Breast epithelium (tissue), 4 donors: ENCODE measurements around the gene SIDT1. TPM values are rescaled to one million over a fixed set of nuclear protein-coding genes. Genes with fewer than 3 reads are reported as not detected.

ENCODE experiments used
- DNase-seq, 2 donors: peaks; one replicate each; pipeline ENCODE4 v3.0.0-alpha.2; 2019; ENCODE audit warnings: low spot score in 2 of 2
- H3K27ac ChIP-seq, 2 donors: fragments of 200-600 bp; sonication (generic) in 1 of 2; one replicate each; pipeline ENCODE4 v1.5.1; 2016 to 2019; ENCODE audit warnings: mild to moderate bottlenecking in 1 of 2
- H3K27me3 ChIP-seq, 2 donors: fragments of 200-600 bp; sonication (generic) in 1 of 2; one replicate each; pipeline versions ENCODE4 v1.5.1 to v1.6.0; 2017 to 2019; ENCODE audit warnings: control low read depth in 1 of 2, mild to moderate bottlenecking in 1 of 2
- H3K36me3 ChIP-seq: fragments of 200-600 bp; one replicate; pipeline ENCODE4 v1.5.1; 2019
- H3K4me1 ChIP-seq, 2 donors: fragments of 200-600 bp; sonication (generic); one replicate each; pipeline ENCODE4 v1.5.1; 2016 to 2019; ENCODE audit warnings: control low read depth in 1 of 2
- H3K4me3 ChIP-seq, 3 donors: fragments of 200-600 bp; sonication (generic); 1 replicate in 2 of 3; 2 replicates in 1 of 3; pipeline ENCODE4 v1.5.1; 2016 to 2019; ENCODE audit warnings: mild to moderate bottlenecking in 3 of 3, moderate library complexity in 2 of 3
- H3K9me3 ChIP-seq, 2 donors: fragments of 200-600 bp; sonication (generic) in 1 of 2; one replicate each; pipeline ENCODE4 v1.5.1; 2016 to 2019; ENCODE audit warnings: control low read depth in 1 of 2
- POLR2A ChIP-seq: fragments of 450-650 bp; IDR thresholded peaks from one replicate; pipeline ENCODE4 v1.6.1; 2016; ENCODE audit warnings: antibody characterized with exemption, mild to moderate bottlenecking, moderate library complexity
- POLR2AphosphoS5 ChIP-seq, 3 donors: sonication (generic); formaldehyde crosslinking; IDR thresholded peaks; one replicate each; pipeline ENCODE4 v1.6.1; 2017; ENCODE audit warnings: antibody characterized with exemption in 3 of 3
- intact Hi-C: fragments of 100-400 bp; cut with DNase I; formaldehyde crosslinking; loops from one replicate; pipeline ENCODE4 v1.15.1; 2023; ENCODE audit warnings: low total_unique reads
- total RNA-seq, 3 donors: library from RNA; depleted of rRNA; stranded (reverse); fragments of >200 nt; gene quantifications; one replicate each; pipeline ENCODE4 v1.1.0, GENCODE V29; 2016
- TF ChIP-seq, protein P1 (sequence below), 3 donors: fragments of 450-650 bp; IDR thresholded peaks; one replicate each; pipeline ENCODE4 v1.5.1; 2016 to 2017; ENCODE audit warnings: antibody characterized with exemption in 3 of 3, mild to moderate bottlenecking in 3 of 3, moderate library complexity in 3 of 3

Gene SIDT1
- total RNA-seq, 3 donors from 2014 or later = 3.8 to 95.0 (median 52.8) TPM

DNA sequence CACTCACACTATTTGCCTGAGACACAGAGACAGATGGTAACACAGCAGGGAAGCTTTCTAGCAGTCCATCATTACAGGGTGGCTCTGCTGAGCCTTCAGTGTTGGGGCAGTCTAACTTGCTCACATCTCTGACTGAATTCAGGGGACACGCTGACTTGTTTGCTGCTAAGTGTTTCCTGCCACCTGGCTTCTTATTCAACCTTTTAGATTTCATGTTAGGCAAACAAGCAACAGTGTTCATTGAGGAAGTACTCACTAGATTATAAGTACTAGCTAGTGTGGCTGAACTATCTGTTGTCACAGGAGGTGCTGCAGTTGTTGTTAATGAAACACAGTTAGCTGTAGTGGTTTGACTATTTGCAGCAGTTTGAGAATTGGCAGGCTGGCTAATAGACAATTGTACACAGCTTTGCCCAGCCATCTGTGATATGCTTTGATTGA is 126.8 kb downstream of the SIDT1 start:
- no peak for TF ChIP-seq POLR2AphosphoS5 (IDR thresholded peaks at IDR 0.05)
- TF ChIP-seq POLR2A = no peak
- TF ChIP-seq, protein P1, sequence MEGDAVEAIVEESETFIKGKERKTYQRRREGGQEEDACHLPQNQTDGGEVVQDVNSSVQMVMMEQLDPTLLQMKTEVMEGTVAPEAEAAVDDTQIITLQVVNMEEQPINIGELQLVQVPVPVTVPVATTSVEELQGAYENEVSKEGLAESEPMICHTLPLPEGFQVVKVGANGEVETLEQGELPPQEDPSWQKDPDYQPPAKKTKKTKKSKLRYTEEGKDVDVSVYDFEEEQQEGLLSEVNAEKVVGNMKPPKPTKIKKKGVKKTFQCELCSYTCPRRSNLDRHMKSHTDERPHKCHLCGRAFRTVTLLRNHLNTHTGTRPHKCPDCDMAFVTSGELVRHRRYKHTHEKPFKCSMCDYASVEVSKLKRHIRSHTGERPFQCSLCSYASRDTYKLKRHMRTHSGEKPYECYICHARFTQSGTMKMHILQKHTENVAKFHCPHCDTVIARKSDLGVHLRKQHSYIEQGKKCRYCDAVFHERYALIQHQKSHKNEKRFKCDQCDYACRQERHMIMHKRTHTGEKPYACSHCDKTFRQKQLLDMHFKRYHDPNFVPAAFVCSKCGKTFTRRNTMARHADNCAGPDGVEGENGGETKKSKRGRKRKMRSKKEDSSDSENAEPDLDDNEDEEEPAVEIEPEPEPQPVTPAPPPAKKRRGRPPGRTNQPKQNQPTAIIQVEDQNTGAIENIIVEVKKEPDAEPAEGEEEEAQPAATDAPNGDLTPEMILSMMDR (IDR thresholded peaks at IDR 0.05) = no peak
- DNase-seq = no peak
- Histone ChIP-seq H3K4me3 (no peak overlapping the region), H3K27ac (no peak overlapping the region), H3K4me1 (no peaks in the 10 kb centered on the region), H3K36me3 (peaks cover 4% of the 10 kb centered on the region), H3K27me3 (no peaks in the 10 kb centered on the region), H3K9me3 (no peaks in the 10 kb centered on the region)
- intact Hi-C loops = no loop called here

- no peak for TF ChIP-seq POLR2A
- TF ChIP-seq, protein P1 (IDR thresholded peaks at IDR 0.05) = no peak
- no peak for TF ChIP-seq POLR2AphosphoS5 (IDR thresholded peaks at IDR 0.05)
- Histone ChIP-seq H3K27me3 (no peaks in the 10 kb centered on the region), H3K4me1 (no peaks in the 10 kb centered on the region), H3K36me3 (peaks cover 4% of the 10 kb centered on the region), H3K27ac (no peak overlapping the region), H3K4me3 (no peak overlapping the region), H3K9me3 (no peaks in the 10 kb centered on the region)
- no peak for DNase-seq
- intact Hi-C loops = no loop called here
Measured at GRCh38 chr3:113659996-113660395, 127.6 kb downstream of the SIDT1 start.

DNA sequence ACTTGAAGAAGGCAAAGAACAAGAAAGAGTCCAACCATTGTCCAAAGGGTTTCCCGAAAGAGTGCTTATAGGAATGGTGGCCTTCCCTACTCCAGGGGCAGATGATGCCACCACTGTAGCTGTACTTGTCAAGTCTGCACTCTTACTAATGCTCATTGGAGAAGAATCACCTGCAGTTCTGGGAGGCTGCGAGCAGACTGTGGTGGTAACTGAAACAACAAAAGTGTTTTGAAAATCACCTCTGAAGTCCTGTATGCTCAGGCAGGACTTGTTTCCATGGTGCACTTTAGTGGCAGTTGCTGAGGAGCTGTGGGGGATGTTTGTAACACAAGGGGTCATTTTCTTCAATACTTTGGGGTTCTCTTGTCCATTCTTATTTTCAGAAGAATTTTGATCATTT is 128.1 kb downstream of the SIDT1 start:
- Histone ChIP-seq H3K27ac (no peak overlapping the region), H3K9me3 (no peaks in the 10 kb centered on the region), H3K4me3 (no peak overlapping the region), H3K27me3 (no peaks in the 10 kb centered on the region), H3K4me1 (no peaks in the 10 kb centered on the region), H3K36me3 (peaks cover 4% of the 10 kb centered on the region)
- no peak for DNase-seq
- TF ChIP-seq, protein P1 (IDR thresholded peaks at IDR 0.05) = no peak
- TF ChIP-seq POLR2A (no peak), POLR2AphosphoS5 (IDR thresholded peaks at IDR 0.05) (no peak)
- intact Hi-C loops = no loop called here

DNA sequence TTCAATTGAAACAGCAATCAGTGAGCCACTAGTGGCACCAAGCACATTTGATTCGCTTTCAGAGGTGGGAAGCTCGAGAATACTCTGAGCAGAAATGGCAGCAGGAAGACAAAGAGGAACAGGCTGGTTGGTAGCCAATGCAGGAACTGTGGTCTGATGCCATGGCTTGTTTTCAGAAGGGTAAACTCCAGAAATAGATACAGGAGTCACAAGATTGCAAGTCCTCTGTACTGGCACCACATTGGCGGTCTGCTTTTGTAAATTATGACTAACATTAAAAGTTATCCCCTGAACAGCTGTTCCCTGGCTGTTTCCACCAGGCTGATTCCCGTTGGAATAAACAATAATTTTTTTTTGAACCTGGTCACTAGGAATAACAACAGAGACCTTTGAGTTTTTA is 128.5 kb downstream of the SIDT1 start:
- no peaks in the 10 kb centered on the region for H3K9me3 ChIP-seq
- TF ChIP-seq, protein P1 (IDR thresholded peaks at IDR 0.05) = no peak
- TF ChIP-seq POLR2AphosphoS5 (IDR thresholded peaks at IDR 0.05) (no peak), POLR2A (no peak)
- no peaks in the 10 kb centered on the region for H3K27me3 ChIP-seq
- no peaks in the 10 kb centered on the region for H3K4me1 ChIP-seq
- H3K36me3 ChIP-seq = peaks cover 4% of the 10 kb centered on the region
- H3K27ac ChIP-seq = no peak overlapping the region
- no peak overlapping the region for H3K4me3 ChIP-seq
- intact Hi-C loops = no loop called here
- DNase-seq = no peak

- intact Hi-C loops = no loop called here
- Histone ChIP-seq H3K27ac (no peak overlapping the region), H3K4me1 (no peaks in the 10 kb centered on the region), H3K4me3 (no peak overlapping the region), H3K9me3 (no peaks in the 10 kb centered on the region), H3K27me3 (no peaks in the 10 kb centered on the region), H3K36me3 (peaks cover 4% of the 10 kb centered on the region)
- TF ChIP-seq POLR2AphosphoS5 (IDR thresholded peaks at IDR 0.05) (no peak), POLR2A (no peak)
- TF ChIP-seq, protein P1 (IDR thresholded peaks at IDR 0.05) = no peak
- no peak for DNase-seq
Measured at GRCh38 chr3:113662824-113663223, 130.5 kb downstream of the SIDT1 start.
